Heart right ventricle (tissue), 16 donors: ENCODE measurements around the gene ARSJ. TPM values are rescaled to one million over a fixed set of nuclear protein-coding genes. Genes with fewer than 3 reads are reported as not detected.
A peak's percentile ranks its signal among the peaks of the same experiment; 100 is the strongest.

Experiments
- ATAC-seq, 8 donors: fragments of 200-7000 bp; cut with Tn5 transposase; one replicate each; pipeline ENCODE4 v1.9.1; 2020; ENCODE audit warnings: mild to moderate bottlenecking in 8 of 8, moderate library complexity in 8 of 8, moderate number of reproducible peaks in 1 of 8
- DNase-seq, 2 donors: peaks; one replicate each; pipeline ENCODE4 v3.0.0-alpha.2; 2020
- H3K27ac ChIP-seq, 10 donors: fragments of 200-600 bp; sonication (generic) in 2 of 10; one replicate each; pipeline versions ENCODE4 v1.5.0 to v1.8.0; 2020 to 2022; ENCODE audit warnings: mild to moderate bottlenecking in 3 of 10
- H3K27me3 ChIP-seq, 7 donors: fragments of 200-600 bp; one replicate each; pipeline ENCODE4 v1.8.0; 2021 to 2022; ENCODE audit warnings: mild to moderate bottlenecking in 2 of 7
- H3K36me3 ChIP-seq, 9 donors: fragments of 200-600 bp; sonication (generic) in 1 of 9; one replicate each; pipeline versions ENCODE4 v1.5.0 to v1.8.0; 2020 to 2022; ENCODE audit warnings: mild to moderate bottlenecking in 2 of 9
- H3K4me1 ChIP-seq, 9 donors: fragments of 200-600 bp; sonication (generic) in 1 of 9; one replicate each; pipeline versions ENCODE4 v1.5.0 to v1.8.0; 2020 to 2022; ENCODE audit warnings: mild to moderate bottlenecking in 4 of 9
- H3K4me3 ChIP-seq, 10 donors: fragments of 200-600 bp; sonication (generic) in 2 of 10; one replicate each; pipeline versions ENCODE4 v1.5.0 to v1.8.0; 2020 to 2022; ENCODE audit warnings: mild to moderate bottlenecking in 7 of 10, moderate library complexity in 2 of 10
- H3K9me3 ChIP-seq, 11 donors: fragments of 200-600 bp in 10 of 11; sonication (generic) in 2 of 11; one replicate each; pipeline versions ENCODE4 v1.5.0 to v1.8.0; 2013 to 2022; ENCODE audit warnings: mild to moderate bottlenecking in 2 of 11, control low read depth in 1 of 11, moderate library complexity in 1 of 11
- CTCF ChIP-seq, 9 donors: fragments of 200-600 bp; sonication (generic) in 2 of 9; IDR thresholded peaks; one replicate each; pipeline versions ENCODE4 v1.5.0 to v1.8.0; 2021 to 2022; ENCODE audit warnings: antibody characterized with exemption in 9 of 9, mild to moderate bottlenecking in 5 of 9, moderate library complexity in 1 of 9
- WGBS, 2 donors: extraction: QIAGEN DNeasy Blood & Tissue Kit; methylation state at CpG; one replicate each; pipeline ENCODE4 v1.1.7; 2013; ENCODE audit warnings: inconsistent platforms in 1 of 2; 5-methylcytosine and 5-hydroxymethylcytosine counted together
- intact Hi-C, 10 donors: fragments of 100-400 bp; cut with DNase I; formaldehyde crosslinking; loops; one replicate each; pipeline versions ENCODE4 v1.11.1 to v1.14.2; 2022
- polyA plus RNA-seq, 2 donors: library from polyadenylated mRNA; stranded (reverse); fragments of 200-250 nt; gene quantifications; one replicate each; pipeline ENCODE4 v1.2.3, GENCODE V29; 2013
- total RNA-seq, 10 donors: library from RNA; stranded (reverse); fragmentation: NEBNext Ultra II Directional in 3 of 10; extraction: Animal tissue kit (Norgen Biotek cat#: 25700) in 3 of 10; gene quantifications; one replicate each; pipeline versions ENCODE4 v1.2.1 to v1.2.4, GENCODE V29; 2021 to 2023
- donor health status: Arrhythmogenic right ventricular cardiomyopathy.
- donor health status: ischemic (EF 13 %, LVEDD 7.1; RV severe dilation, severe dysfunction).
- donor health status: healthy with polysubstance abuse.
- donor health status: DM: no; HTN: yes; CAD: no.
- donor health status: DM: no; HTN: no; CAD: no.
- donor health status: ischemic (EF 25% LVEDD 6.9; RV normal size, moderate dysfunction).
- donor health status: ischemic (EF 25% LVEDD 5.7; RV mildly dilated, moderate dysfunction).
- donor health status: healthy.
- donor health status: DM: yes; HTN: yes; CAD: no.
- donor health status: Ischemic cardiomyopathy.
- donor health status: ischemic (EF 35%, LVEDD 5.7; RV mildly dilated, moderate dysfunction).
- donor health status: nonischemic (EF 11% LVEDD 7.7; RV severe dilation, severe dysfunction).
- donor health status: DM: yes; HTN: yes; CAD: no.
- donor health status: PGD.
- donor health status: ischemic (EF 29% LVEDD 5.4; RV normal size, mild dysfunction).
- donor health status: nonischemic (EF 23%, LVEDD 6.1; RV moderate dilation, normal function).

Gene ARSJ
- total and polyA plus RNA-seq, 12 donors: 0.44 to 6.6 (median 1.2) TPM

GRCh38 chr4:113987382-113987941 lies 8.0 kb upstream of the ARSJ start:
- intact Hi-C loops: no loop called here
- Histone ChIP-seq H3K4me3 (no peak overlapping the region), H3K27ac (no peak overlapping the region), H3K4me1 (no peaks in the 10 kb centered on the region), H3K9me3 (no peaks in the 10 kb centered on the region), H3K36me3 (no peaks in the 10 kb centered on the region), H3K27me3 (peaks cover 0 to under 1% (median 0%) of the 10 kb centered on the region in 7 donors)
- WGBS, 2 donors: 80 to 87% methylated on average over 3 of the region's 3 CpGs
- DNase-seq (no peak), ATAC-seq (no peak)
- TF ChIP-seq CTCF (IDR thresholded peaks at IDR 0.05): no peak

- WGBS, 2 donors: 93% methylated on average over 4 of the region's 4 CpGs
- no peak overlapping the region for H3K27ac ChIP-seq
- H3K4me3 ChIP-seq: no peak overlapping the region
These were observed 2.7 kb upstream of the ARSJ start for GRCh38 chr4:113982181-113982580.

GRCh38 chr4:113981591-113981990 lies 2.1 kb upstream of the ARSJ start:
- Histone ChIP-seq H3K9me3 (no peaks in the 10 kb centered on the region), H3K27ac (no peak overlapping the region), H3K4me1 (peaks cover 0 to 16% (median 6%) of the 10 kb centered on the region in 9 donors), H3K36me3 (no peaks in the 10 kb centered on the region), H3K4me3 (no peak overlapping the region), H3K27me3 (peaks cover 0 to 49% (median 17%) of the 10 kb centered on the region in 7 donors)
- DNase-seq (no peak), ATAC-seq (no peak)
- no peak for TF ChIP-seq CTCF (IDR thresholded peaks at IDR 0.05)
- 85 to 88% methylated on average over 2 of the region's 2 CpGs for WGBS, 2 donors
- intact Hi-C loops: no loop called here

More at GRCh38 chr4:113982181-113982580, 2.7 kb upstream of the ARSJ start:
- H3K27me3 ChIP-seq: peaks cover 0 to 48% (median 17%) of the 10 kb centered on the region in 7 donors
- H3K4me1 ChIP-seq: peaks cover 0 to 12% (median 6%) of the 10 kb centered on the region in 9 donors
- ATAC-seq: no peak
- no peaks in the 10 kb centered on the region for H3K9me3 ChIP-seq
- DNase-seq: no peak
- intact Hi-C loops: no loop called here
- no peak for TF ChIP-seq CTCF (IDR thresholded peaks at IDR 0.05)
- no peaks in the 10 kb centered on the region for H3K36me3 ChIP-seq

- Histone ChIP-seq H3K9me3 (peaks cover 0 to under 1% (median 0%) of the 10 kb centered on the region in 11 donors), H3K4me3 (peak overlapping the region; percentile 12 to 72 (median 62)), H3K4me1 (peaks cover 0 to 16% (median 6%) of the 10 kb centered on the region in 9 donors), H3K36me3 (no peaks in the 10 kb centered on the region), H3K27me3 (peaks cover 0 to 49% (median 17%) of the 10 kb centered on the region in 7 donors), H3K27ac (peak overlapping the region in 9 of 10 donors; percentile 68 to 86 (median 79))
- WGBS, 2 donors: 5 to 6% methylated on average over 16 to 17 of the region's 17 CpGs
- DNase-seq (no peak), ATAC-seq (no peak)
- intact Hi-C loops: no loop called here
- TF ChIP-seq CTCF (IDR thresholded peaks at IDR 0.05): no peak
These were observed 613 bp upstream of the ARSJ start for GRCh38 chr4:113979905-113980615.
